HS-5 (cell line): Measurements from ENCODE around the gene CCDC102B.
"Not testable (repeated sequence)": the region's sequence is repeated elsewhere in the genome, so short reads cannot be mapped to it uniquely, and the experiment has no call there.

Experiments
- DNase-seq: peaks from one replicate; pipeline ENCODE4 v3.0.0-alpha.2; 2012; ENCODE audit warnings: low read depth

CCDC102B gene

DNA sequence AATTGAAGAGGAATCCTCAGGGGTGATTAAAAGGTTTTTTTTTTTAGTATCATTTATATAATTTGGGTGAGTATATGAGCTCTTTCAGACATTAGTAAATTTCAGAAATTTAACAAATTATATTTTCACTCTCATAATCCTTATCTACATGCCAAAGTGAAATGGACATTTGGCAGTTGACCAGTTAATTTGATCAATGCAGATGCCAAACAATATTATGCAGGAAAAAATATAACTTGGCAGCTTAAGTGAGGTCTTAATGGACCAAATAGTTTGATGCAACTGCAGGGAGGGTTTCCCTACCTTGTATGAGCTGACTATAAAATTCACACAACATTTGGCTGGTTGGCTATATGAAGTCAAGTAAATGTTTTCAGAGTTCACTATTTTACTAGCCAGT is 185.2 kb downstream of the CCDC102B start:
- no peak for DNase-seq

DNA sequence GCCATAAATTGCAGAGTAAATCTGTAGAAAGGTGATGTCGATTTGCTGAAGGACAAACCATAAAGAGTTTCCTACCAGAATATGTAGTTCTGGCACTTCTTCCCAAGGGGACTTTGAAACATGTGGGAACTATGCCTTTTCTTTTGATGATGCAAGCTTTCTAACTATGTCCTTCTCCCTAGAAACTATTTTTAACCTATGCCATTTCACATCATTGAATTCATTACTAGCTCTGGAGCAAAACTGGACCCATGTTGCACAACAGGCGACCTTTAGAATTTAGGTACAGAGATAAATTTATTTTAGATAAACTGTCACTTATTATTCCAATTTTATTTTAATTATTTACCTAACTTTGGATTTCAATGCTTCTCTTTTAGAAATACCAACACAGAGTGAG is 186.5 kb downstream of the CCDC102B start:
- no peak for DNase-seq

DNA sequence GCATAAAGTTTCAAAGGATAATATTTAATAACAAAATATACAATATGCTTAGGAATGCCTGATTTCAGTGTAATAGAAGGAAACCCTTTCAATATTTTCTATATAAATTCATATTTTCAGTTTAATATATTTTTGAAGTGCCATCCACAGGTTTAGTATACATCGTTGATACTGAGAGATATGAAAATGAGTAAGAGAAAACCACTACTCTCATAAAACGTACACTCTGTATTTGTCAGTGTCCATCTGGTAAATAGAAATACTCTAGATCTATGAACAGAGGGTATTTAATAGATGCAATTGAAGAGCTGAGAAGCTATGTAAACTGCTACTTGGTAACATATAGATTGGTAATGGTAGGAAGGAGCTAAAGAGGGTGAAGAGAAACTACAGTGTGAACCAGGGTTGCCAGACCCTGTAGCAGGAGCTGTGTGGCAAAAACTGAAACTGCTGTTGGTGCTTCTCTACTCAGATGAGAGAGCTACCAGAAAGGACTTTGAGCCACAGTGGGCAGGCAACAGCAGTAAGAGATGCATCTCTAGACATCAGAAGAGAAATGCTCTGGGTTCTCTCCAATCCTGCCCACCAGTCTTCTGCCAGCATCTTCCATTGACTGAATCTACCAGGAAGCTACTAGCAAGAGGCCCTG is 187.4 kb downstream of the CCDC102B start:
- DNase-seq = no peak

DNA sequence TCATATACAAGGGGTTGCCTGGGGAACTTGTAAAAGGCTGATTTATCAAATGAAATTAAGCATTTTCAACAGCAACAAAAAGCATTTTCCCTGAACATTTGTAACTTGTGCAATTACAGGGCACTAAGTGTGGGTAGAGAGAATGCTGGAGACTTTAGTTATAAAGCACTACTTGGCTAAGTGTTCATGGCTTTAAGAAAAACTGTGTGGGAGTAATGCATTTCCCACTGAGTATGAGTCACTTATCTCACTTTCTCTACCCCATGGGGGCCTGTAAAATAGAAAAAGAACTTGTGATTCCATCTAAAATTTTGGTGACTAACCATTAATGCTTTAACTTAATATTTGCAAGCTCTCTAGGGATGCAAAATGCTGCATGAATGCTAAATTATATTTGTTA is 193.4 kb downstream of the CCDC102B start:
- no peak for DNase-seq

DNA sequence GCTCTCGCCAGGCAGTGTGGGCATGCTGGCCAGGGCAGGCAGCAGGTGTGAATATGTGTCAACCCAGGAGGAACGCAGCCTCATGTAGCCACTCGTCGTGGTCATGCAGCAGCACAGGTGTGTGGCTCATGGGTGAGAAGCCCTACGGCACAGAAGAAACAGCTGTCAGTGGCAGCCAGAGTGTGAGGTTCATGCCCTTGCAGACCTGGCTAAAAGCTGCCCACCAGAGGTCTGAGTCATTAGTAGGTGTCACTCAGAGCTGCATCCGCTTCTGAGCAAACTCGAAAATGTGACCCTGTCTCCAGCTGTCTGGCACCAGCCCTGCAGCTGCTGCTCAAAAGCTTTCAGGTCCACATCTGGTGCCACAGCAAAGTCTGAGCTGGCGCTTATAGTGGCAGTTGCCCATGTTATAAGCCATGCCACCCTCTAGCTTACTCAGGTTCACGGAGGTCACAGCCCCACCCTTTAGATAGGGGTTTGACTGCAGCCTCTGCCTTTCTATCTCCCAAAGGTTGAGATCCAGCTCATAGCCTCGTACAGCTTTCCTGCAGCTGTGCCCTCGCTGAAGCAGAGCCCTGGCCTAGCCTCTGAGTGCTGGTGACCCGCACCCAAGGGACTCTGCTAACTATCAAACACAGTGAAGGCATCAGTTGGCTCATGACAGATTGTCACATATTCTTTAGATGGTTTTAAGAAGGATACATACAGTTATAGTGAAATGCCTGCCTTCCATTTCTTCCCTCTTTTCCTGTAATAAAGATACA is 195.0 kb downstream of the CCDC102B start:
- no peak for DNase-seq

DNA sequence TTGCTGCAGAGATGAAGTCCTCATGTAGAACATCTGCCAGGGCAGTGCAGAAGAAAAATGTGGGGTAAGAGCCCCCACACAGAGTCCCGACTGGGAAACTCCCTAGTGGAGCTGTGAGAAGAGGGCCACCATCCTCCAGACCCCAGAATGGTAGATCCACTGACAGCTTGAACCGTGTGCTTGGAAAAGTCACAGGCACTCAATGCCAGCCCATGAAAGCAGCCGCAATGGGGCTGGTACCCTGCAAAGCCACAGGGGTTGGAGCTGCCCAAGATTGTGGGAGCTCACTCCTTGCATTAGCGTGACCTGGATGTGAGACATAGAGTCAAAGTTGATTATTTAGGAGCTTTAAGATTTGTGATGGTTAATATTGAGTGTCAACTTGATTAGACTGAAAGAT is 197.8 kb downstream of the CCDC102B start:
- no peak for DNase-seq

DNA sequence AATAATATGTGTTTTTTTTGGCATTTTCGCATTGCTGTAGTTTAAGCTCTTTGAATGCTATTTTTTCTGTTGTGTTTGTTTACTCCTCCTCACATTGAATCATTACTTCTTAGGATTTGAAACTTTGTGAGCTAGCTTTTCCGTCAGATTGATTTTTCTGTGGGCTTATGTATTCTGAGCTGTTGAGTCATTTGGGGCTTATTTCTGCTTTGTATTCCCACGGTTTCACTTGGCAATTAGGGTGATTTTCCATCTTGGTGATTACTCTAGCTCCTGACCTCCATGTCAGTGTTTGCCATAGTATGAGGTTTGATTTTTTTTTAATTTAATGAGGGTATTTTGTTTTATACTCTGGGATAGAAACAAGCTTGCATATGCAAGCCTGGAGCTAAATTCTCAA is 200.0 kb downstream of the CCDC102B start:
- DNase-seq = no peak

DNA sequence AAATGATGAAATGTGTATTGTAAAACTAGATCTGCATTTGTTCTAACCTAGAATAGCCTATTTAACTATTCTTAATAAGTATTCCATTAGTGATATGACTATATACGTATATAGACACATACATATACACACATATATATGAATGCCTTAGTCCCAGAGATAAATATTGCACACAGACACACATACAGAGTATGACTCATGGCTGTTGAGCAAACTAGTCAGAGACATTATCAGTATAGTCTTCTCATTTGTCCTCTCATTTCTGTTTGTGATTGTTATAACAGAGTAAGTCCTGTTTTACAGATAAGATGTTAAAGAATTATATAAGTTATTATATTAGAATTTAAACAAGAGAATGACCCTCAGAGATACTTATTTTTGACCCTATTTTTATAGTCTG is 202.5 kb downstream of the CCDC102B start:
- no peak for DNase-seq

DNA sequence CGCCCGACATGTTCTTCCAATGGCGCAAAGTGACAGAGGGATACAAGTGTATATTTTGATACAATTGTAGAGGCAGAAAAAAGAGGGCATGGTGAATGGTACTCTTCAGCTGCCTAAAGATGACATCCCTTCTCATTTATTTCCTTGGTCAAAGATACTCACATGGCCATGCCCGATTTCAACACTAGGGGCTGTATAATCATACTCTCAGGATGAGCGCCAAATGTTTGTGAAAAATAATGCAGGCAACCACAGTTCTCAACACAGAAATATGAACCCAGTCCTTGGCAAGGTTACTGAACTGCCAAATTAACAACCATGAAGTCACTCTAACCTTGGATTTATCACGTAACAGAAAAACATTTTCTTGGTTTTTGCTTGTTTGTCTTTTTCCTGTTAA is 204.4 kb downstream of the CCDC102B start:
- DNase-seq = no peak

DNA sequence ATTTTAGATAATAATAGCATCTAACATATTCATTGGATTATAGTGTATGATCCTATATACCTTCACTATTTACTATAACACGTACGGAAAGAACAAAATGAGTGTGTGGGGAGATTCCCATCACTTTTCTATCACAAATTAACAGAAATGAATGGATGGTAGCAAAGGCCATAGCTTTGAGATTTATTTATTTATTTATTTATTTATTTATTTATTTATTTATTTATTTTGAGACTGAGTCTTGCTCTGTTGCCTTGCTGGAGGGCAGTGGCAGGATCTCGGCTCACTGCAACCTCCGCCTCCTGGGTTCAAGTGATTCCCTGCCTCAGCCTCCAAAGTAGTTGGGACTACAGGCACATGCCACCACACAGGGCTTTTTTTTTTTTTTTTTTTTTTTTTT is 208.3 kb downstream of the CCDC102B start:
- DNase-seq = not testable (repeated sequence)

DNA sequence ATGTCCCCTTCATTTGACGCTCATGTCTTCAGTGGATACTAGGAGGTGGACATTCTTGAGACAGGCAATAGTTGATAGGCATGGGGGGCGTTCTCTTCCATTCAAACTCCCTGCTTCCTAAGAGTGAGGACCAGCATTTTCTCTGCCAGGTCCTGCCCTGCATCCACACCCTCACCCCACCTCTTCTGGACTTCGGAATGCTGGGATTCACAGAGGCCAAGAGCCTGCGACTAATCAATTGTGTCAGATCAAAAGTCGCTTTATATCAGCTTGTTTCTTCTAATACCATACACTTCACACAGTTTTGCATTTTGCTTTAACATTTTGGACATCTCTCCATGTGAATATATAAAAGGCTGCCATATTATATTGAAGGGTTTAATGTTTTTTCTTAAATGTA is 210.7 kb downstream of the CCDC102B start:
- DNase-seq = no peak

DNA sequence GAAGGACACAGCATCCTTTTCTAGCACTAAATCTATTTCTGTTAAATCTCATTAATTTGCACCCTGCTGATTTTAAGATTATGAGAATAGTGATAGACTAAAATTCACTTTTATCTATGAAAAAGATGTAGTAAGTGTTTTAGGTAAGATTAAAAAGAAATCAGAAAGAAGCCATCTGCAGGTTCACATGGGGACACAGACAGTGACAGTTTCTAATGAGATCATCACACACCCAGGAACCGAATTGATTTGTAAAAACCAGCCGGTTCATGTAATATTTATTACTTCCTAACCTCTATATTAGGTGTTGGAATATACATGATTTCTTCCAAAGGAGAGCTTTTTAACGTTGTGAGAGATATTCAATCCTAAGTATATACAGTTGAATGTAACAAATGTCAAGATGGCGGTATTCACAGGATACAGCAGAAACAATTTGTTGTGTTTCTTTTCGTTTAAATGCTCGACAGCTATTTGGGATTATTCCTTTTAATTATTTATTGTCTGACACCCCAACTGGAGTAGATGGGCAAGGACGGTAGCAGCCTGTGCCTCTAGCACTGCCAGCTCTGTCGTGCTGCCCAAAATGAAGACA is 223.4 kb downstream of the CCDC102B start:
- DNase-seq = no peak

DNA sequence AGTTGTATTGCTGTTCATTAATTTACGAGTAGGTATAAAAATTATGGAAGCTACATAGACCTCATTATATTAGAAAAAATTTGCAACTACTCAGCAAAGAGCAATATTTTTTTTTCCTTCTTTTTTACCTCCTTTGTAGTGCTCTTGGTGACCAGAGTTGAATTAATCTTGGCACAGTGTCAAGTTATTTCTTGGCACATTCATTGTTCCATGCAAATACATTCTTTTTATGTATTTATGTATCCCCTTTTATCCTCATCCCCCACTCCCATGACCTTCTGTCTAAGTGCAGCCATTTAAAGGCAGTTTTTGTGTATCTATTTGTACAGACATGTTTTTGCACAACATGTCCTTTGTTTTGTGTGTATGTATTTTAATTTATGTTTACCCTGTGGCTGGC is 224.5 kb downstream of the CCDC102B start:
- DNase-seq = no peak

DNA sequence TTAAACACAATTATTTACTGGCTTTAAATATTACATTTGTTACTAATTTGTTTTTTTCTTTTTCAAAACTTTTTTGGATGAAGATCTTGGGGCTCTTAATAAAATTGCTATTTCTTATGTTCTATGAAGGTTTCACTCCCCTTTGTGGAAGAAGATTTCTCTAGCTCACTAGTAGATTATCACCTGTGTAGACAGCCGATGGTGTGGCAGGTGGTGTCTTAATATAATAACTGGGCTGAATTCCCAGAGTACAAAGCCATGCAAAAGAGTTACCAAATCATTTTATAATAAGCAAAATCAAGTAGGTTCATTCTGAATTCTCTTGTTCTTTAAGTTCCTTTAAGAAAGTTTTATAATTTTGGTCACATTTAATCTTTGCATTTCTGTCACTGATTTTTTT is 233.7 kb downstream of the CCDC102B start:
- DNase-seq = no peak

DNA sequence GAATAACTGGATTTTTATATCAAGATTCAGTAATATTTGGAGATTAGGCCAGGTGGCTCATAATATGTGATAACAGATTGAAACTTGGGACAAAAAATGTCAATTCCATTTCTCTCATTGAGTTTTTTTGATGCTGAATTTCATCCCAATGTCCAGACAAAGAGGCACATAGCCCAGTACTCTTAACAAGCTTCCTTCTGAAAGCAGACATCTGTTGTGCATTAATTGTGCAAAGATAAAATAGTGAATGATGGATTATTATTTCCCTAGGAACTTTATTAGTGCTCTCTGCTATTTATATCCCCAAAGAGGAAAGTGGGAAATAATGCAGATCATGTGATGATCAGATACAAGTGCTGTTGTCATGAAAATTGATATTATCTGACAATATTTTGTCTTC is 234.1 kb downstream of the CCDC102B start:
- no peak for DNase-seq

DNA sequence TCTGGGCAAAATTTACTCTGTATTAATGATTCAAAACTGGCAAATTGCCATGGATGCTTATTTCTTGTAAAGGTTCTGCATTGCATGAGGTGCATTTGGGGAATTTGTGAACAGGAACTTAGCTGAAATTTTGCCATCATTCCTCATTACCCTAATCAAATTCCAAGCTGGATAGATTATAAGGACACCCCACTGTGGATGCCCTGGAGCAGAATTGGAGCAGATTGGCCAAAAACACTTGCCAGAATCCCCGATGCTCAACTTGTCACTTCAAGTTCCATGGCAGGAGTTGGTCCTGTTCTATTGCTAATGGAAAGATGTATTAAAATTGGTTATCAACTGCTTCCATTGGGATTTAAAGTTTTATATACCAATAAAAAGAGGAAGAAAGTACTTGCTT is 237.9 kb downstream of the CCDC102B start:
- no peak for DNase-seq

DNA sequence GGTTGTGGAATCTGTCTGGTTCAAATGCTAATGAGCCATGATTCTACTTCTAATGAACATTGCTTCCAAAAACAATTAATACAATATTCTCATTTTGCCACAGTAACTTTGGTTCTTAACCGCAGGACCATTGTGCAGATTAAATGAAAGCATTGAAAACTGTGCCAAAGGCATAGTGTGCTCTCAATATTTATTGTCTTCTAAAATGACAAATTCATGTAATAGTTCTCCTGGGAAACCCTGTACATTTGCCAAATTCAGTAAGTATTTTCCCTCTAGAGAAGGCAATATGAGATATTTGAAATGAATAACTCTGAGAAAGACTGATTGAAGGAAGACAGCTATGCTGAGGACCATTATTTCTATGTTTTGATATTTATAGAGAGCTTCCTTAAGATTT is 246.3 kb downstream of the CCDC102B start:
- no peak for DNase-seq

DNA sequence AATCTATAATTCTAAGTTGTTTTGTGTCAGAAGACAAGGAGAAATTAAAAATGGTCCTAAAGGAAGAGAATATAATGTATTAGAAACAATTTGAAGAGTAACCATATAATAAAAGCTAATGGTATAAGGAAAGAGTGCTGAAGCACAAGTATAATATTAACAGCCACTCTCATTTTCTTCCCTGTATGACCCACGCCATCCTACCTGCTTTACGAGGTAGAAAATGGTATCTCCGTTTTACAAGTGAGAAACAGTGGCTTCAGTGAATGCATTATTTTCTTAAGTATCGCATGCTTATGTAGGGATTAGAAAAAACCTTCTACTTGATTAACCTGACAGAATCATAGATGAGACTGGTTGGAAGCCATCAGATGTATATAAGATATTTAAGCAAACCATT is 266.2 kb downstream of the CCDC102B start:
- DNase-seq = no peak

DNA sequence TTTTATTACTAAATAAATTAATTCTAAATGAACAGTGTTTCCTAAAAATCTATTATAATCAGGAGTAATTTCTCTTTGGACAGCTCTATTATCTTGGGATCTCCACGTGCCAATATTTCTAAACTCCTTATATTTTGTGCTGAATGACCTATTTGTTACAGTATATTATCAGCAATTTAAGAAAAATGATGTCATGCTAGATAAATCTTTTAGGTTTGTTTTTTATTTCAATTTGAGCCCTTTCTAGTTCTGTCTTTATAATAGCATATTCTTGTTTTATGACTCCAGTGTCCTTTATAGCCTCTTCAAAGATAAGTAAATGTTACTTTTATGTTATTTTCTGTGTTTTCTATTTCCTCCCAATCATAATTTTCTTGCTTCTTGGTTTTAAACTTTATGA is 269.2 kb downstream of the CCDC102B start:
- no peak for DNase-seq

DNA sequence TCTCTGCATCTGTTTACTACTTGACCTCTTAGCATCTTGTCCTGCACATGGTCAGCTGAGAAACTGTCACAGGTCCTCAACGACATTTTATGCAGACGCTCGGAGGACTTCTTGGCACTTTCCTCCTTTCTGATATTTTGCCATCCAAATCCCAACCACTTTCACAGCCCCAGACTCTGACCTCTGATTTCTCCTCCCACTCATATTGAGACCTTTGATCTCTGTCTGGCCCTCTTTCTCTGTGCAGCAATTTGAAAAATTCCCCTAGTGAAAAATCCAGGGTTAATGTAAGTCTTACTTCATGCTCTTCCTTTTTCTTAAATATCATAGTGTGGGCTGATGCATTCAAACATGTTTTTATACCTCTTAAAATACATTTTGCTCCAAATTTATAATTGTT is 273.8 kb downstream of the CCDC102B start:
- no peak for DNase-seq

DNA sequence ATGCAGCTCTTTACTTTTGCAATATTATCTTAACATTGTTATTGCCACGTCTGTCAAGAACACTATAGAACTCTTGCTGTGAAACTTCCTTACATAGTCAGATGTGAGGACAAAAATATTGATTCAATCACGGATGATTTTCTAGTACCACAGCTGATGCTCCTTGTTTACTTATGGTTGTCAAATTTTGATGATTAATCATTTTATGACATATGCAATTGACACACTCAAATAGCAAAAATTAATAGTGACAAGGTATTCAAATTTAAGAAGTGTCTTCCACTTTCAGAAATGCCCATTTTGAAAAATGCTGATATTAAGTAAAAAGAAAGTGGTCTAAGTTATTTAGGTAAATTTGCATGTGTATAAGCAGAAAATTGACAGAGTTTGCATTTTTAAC is 284.0 kb downstream of the CCDC102B start:
- DNase-seq = no peak

DNA sequence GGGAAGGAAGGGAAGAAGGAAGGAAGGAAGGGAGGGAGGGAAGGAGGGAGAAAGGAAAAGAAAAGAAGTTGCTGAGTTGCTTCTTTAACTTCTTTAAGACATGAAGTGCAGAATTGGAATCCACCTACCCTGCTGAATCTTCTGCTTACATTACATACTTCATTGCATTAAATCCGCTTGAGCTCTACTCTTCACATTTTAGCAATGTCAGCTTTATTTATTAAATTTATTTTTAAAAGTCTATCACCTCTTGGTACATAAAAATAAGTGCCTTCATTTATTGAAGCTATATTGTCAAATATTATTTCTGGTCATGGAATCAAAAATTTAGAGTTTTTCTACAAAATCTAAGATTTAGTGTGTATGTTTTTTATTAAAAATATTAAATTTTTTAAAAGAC is 284.6 kb downstream of the CCDC102B start:
- DNase-seq = no peak

DNA sequence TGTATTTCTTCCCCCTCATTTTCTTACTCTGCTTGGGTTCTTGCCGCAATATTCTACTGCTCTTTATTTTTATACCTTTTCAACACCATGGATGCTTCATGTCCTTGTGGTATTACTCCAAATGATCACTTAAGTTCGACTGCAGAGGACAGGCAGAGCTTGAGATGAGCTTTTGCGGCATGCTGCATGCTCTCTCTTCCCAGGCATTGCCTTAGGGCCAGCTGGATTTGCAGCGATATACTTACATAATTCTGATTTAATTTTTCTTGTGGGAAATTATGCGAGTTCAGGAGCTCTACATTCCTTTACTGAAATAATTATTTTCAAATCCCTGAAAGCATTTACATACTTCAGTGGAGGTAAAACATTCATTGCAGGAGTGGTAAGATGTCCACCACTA is 288.1 kb downstream of the CCDC102B start:
- no peak for DNase-seq

DNA sequence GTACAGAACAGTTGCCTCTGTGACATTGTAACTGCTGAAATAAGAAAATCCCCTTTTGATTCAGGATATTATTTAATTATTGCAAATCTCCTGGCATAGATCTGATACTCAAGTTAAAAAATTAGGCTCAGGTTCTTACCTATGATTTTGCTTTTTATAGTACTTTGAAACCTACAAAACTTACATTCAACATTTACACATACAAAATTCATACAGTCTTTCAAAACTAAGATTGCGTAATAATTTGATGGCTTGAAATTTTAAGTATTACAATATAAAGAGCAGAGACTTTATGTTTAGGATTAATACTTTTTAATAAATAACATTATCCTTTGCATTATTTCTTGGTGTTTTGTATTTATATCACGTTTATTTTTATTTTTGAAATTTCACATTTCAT is 291.1 kb downstream of the CCDC102B start:
- DNase-seq = no peak
